Stimulated activated CD4-positive, alpha-beta T cell treated with anti-CD3 and anti-CD28 coated beads, Interleukin-1b, Interleukin-23, amount 100 ng/mL, for 1 hour (primary cell): ENCODE results near the gene SCTR.
"Not testable (repeated sequence)": the region's sequence is repeated elsewhere in the genome, so short reads cannot be mapped to it uniquely, and the experiment has no call there.

ENCODE experiments used
- DNase-seq, 2 donors: peaks; one replicate each; pipeline ENCODE4 v3.0.0-alpha.2; 2020; ENCODE audit warnings: low read depth in 2 of 2

Gene SCTR

DNA sequence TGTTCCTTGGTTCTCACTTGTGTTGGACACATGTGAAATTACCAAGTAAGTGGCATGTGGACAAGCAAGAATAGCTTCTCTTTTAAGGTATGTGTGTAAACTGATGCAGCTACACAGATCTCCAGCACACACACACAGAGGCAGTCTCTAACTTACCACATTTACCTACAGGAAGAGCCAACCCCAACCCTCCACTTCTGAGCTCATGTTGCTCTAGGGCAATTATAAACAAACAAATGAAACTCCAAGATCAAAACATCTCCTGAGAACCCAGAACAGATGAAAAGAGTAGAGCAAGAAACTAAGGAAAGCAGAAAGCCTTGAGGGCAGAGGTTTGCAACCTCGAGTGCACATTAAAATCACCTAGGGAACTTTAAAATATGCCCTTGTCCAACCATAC is 108.7 kb downstream of the SCTR start:
- no peak for DNase-seq

DNA sequence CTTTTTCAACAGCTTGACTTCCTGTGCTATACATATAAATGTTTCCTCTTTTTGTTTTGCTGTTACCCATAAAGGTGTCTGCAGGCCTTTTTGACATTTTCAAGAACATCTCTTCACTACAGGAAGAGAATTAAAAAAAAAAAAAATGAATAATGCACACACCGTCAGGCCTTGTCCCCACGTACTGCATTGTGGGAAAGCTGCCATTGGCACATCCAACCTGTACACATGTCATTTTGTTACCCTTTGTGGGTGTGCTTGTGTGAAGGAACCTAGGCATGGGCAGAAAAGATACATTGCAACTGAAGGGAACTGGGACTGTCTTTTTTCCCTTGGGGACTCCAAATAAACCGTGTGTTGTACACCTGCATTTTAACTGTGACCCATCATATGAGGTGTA is 109.4 kb downstream of the SCTR start:
- DNase-seq = no peak

DNA sequence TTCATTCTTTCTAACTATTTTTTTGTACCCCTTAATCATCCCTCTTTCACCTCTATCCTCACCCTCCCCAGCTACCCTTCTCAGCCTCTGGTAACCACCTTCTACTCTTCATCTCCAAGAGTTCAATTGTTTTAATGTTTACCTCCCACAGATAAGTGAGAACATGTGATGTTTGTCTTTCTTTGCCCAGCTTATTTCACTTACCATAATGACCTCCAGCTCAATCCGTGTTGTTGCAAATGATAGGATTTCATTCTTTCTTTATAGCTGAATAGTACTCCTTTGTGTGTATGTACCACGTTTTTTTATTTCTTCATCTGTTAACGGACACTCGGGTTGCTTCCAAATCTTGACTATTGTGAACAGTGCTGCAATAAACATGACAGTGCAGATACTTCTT is 114.8 kb downstream of the SCTR start:
- DNase-seq = no peak

DNA sequence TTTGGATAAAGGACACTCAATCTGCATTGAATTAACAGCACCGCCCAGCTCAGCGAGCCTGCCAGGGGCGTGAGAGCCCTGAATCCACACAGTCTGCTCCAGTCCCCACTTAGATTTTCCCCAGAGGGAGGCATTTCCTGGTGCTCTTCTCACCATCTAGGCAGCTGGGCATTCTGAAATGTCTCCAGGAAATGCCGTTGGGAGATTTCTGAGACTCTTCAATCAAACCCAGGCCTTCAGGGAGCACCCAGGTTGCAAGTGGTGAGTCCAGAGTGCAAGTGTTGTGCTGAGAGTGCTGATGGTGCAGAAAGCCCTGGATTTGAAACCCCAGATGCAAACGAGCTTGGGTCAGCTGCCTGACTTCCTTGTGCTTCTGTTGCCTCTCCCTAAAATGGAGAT is 116.1 kb downstream of the SCTR start:
- no peak for DNase-seq

DNA sequence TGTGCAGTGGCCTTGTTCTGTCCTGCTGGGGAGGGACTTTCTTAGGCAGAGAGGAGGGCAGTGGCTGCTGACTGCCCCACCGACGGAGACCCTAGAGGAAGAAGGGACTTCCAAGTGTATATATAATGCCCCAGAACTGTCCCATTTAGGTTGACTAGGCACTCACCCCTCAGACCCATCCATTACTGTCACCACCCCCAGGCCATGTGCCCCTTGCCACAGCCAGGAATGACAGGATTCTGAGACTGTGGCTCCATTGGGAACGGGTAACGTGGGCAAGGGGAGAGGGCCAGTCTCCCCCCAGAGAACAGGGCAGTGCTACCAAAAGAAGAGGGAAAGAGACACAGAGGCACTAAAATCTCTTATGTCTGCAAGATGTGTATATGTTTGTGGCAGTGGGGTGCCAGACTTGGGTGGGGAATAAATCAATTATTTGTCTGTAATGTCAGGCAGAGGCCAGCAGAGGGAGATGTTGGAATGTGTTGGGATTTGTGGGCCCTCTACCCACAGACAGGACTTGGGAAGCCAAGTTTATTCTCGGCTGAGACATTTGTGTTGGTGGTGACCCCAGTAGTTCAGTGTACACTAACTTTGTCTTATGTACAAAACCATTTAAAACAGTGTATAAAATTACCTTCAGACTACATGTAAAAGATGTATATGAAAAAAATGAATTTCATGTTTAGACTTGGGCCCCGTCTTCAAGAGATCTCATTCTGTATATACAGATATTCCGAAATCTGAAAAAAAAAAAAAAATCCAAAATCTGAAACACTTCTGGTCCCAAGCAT is 116.7 kb downstream of the SCTR start:
- no peak for DNase-seq

DNA sequence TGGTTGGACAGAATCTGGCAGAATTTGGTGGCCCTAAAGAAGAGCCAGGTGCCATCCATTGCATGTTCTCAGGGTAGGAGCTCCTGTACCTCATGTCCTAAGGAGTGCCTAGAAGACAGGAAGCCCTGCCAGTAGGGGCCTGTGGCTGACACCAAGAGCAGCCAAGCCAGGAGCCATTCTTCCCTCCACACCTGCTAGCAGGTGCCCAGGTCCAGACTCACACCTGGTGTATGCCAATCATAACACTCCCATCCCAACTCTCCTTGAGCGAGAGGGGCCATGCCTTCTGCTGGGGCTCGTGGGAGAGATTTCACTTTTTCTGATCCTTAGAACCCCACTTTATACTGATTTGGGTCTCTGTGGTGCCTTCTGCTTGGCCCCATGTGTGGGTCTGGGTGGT is 119.1 kb downstream of the SCTR start:
- no peak for DNase-seq

DNA sequence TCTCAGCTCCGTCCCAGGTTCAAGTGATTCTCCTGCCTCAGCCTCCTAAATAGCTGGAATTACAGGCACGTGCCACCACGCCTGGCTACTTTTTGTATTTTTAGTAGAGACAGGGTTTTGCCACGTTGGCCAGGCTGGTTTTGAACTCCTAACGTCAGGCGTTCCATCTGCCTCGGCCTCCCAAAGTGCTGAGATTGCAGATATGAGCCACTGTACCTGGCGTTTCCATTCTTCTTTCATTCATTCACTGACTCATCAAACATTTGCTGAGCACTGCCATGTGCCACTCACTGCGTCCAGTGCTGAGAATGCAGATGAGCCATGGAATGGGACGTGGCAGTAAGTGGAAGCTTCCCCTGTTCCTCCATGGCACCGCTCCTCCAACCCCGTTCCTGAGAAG is 120.7 kb downstream of the SCTR start:
- not testable (repeated sequence) for DNase-seq

DNA sequence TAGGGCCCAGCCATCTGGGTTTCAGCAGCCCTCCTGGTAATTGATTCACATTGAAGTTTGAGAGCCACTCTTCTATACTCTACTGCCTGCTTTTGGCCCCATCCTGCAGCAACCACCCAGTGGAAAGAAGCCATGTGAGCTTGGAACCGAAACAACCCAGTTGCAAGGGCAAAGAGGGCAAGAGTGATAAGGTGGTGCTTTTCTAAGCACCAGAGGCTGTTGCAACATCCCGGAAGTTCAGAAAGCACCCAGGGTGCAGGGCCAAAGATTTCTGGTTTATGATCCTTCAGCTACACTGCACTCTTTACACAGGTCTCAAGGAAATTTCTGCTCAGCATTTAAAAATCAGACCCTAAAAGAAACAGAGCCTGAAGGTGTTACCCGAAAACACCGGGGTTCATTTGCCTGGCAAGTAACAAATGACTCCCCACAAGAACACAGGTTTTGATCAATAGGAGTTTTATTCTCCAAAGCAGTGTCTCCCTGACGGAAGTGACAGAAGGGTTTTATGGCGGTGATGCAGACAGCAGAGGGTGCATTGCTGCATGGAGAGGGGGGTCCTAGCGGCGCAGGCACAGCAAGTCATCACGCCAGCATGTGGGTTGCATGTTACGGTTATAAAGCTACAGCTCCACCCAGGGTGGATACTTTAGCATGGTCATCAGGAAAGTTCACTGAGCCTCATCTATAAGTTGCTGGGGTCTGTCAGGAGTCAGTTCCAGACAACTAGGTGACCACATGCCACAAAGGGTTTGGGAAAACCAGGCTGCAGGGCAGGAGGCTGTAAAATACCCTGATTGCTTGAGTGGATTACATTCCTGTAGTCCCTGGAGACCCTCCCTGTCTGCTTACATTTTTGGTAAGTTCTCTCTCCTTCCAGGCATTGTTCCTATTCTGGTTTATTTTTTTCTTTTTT is 121.4 kb downstream of the SCTR start:
- DNase-seq = no peak

DNA sequence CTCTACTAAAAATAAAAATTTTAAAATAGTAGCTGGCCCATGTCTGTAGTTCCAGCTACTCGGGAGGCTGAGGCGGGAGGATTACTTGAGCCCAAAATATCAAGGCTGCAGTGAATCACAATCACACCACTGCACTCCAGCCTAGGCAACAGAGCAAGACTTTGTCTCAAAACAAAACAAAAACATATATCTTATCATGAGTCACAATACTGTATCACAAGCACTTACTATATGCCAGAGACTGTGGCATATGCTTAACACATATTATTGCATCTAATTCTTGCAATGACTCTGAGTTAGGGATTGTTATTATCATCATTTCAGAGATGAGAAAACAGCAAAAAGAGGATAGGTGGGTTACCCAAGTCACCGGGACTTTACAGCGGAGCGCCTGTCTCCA is 122.2 kb downstream of the SCTR start:
- DNase-seq = no peak

DNA sequence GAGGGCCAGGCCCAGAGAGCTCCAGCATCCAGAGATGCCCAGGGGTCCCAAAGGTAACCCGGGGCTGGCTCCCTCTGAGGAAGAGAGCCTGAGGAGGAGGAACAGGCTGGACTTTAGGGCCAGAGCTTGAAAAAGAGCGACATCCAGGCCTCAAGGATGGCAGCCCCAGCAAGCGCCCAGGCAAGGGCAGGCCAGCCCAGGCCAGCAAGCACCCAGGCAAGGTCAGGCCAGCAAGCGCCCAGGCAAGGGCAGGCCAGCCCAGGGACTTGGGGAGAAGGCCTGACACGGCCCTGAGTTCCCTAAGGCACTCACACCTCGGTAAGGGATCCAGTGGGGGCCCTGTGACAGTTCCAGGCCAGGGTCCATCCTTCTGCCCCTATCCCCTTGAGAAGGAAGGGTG is 127.1 kb downstream of the SCTR start:
- DNase-seq = no peak

DNA sequence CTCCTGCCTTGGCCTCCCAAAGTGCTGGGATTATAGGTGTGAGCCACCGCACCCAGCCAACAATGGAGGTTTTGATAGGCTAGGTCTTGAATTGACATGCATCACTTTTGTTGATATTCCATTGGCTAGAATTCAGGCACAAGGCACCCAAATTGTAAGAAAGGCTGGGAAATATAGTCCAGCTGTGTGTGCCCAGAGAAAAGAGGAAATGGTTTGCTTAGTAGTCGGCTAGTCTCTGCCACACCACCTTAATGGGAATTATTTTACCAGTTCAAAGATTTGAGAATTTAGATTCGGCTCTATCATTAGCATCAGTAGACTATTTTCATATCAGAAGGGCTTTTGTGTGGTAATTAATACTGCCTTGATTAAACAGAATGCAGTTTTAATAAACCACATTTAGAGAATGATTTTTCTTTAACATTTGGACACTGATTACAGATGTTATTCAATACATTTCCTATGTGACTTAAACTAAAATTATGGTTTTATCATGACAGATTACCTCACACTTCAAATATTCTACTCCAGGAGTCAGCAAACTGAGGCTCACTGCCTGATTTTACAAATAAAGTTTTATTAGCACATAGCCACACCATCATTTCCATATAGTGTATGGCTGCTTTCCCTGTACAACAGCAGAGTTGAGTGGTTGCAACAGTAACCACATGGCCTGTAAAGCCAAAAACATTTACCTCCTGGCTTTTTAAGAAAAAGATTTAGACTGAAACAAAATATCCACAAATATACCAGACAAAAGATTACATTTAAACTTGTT is 130.1 kb downstream of the SCTR start:
- DNase-seq = no peak
